HG03354 (cell line): Measurements from ENCODE around the gene METAP1D.

Experiments
- ATAC-seq: cut with Tn5 transposase; IDR thresholded peaks from one replicate; pipeline ENCODE4 v1.9.1; 2021; ENCODE audit warnings: mild to moderate bottlenecking; ENCODE audit not compliant: unreplicated experiment, poor library complexity, severe bottlenecking

Gene METAP1D

GRCh38 chr2:172074254-172074653 lies 74.5 kb downstream of the METAP1D start:
- ATAC-seq: no peak

- ATAC-seq: no peak
These were observed 79.7 kb downstream of the METAP1D start for GRCh38 chr2:172079416-172079815.

GRCh38 chr2:172079838-172080640 lies 80.3 kb downstream of the METAP1D start:
- no peak for ATAC-seq

- no peak for ATAC-seq
These were observed 81.0 kb downstream of the METAP1D start for GRCh38 chr2:172080641-172081220.

GRCh38 chr2:172081221-172082022 lies 81.7 kb downstream of the METAP1D start:
- ATAC-seq: no peak

- no peak for ATAC-seq
These were observed 82.6 kb downstream of the METAP1D start for GRCh38 chr2:172082105-172082943.

- no peak for ATAC-seq
These were observed 83.3 kb downstream of the METAP1D start for GRCh38 chr2:172082944-172083627.

GRCh38 chr2:172083628-172084394 lies 84.1 kb downstream of the METAP1D start:
- no peak for ATAC-seq

GRCh38 chr2:172084395-172084644 lies 84.6 kb downstream of the METAP1D start:
- ATAC-seq: no peak

GRCh38 chr2:172084645-172085459 lies 85.1 kb downstream of the METAP1D start:
- ATAC-seq: peak; percentile 84

- ATAC-seq: peak; percentile 7
These were observed 85.9 kb downstream of the METAP1D start, which contains the start of gene DLX1 for GRCh38 chr2:172085460-172086159. Gene DLX1 (plus strand): TSS chr2:172085507. CDS start chr2:172085678, 171 bp downstream.

GRCh38 chr2:172086241-172087206 lies 86.8 kb downstream of the METAP1D start:
- no peak for ATAC-seq

- ATAC-seq: no peak
These were observed 87.5 kb downstream of the METAP1D start for GRCh38 chr2:172087207-172087779.

GRCh38 chr2:172087780-172088244 lies 88.1 kb downstream of the METAP1D start:
- ATAC-seq: no peak

- ATAC-seq: no peak
These were observed 88.7 kb downstream of the METAP1D start for GRCh38 chr2:172088245-172089004.
